Type B pancreatic cell (in vitro differentiated cells): ENCODE data around the gene DSCAM. TPM values are rescaled to one million over a fixed set of nuclear protein-coding genes. Genes with fewer than 3 reads are reported as not detected.

Source experiments
- DNase-seq: peaks from one replicate; pipeline ENCODE4 v3.0.0; 2021; ENCODE audit warnings: mixed read lengths; ENCODE audit not compliant: unreplicated experiment; ENCODE audit errors: extremely low spot score
- H3K27ac Mint-ChIP-seq: 2 replicates; pipeline ENCODE4 v1.8.0; 2021; ENCODE audit warnings: mild to moderate bottlenecking, mixed read lengths
- H3K27me3 Mint-ChIP-seq: 2 replicates; pipeline ENCODE4 v1.8.0; 2021; ENCODE audit warnings: mixed read lengths
- H3K36me3 Mint-ChIP-seq: 2 replicates; pipeline ENCODE4 v1.8.0; 2021; ENCODE audit warnings: mixed read lengths
- H3K4me1 Mint-ChIP-seq: one replicate; pipeline ENCODE4 v1.8.0; 2021; ENCODE audit warnings: mixed read lengths; ENCODE audit not compliant: unreplicated experiment
- H3K4me3 Mint-ChIP-seq: 2 replicates; pipeline ENCODE4 v1.8.0; 2021; ENCODE audit warnings: mild to moderate bottlenecking, mixed read lengths
- H3K9me3 Mint-ChIP-seq: 2 replicates; pipeline ENCODE4 v1.8.0; 2021; ENCODE audit warnings: mixed read lengths
- CTCF ChIP-seq: fragments of 200-600 bp; sonication (generic); conservative IDR thresholded peaks from 2 replicates; pipeline ENCODE4 v1.5.0; 2021; ENCODE audit warnings: antibody characterized with exemption, mild to moderate bottlenecking
- total RNA-seq: library from RNA; stranded (reverse); gene quantifications from 2 replicates; pipeline ENCODE4 v1.2.1, GENCODE V29; 2021; ENCODE audit warnings: low replicate concordance

Gene DSCAM
- total RNA-seq, 1 donor from 2014 or later = 1.4 TPM

GRCh38 chr21:40623528-40623927, 223.4 kb downstream of the DSCAM start:
- Mint-ChIP-seq H3K4me3 (no peak overlapping the region), H3K36me3 (no peaks in the 10 kb centered on the region), H3K27me3 (no peaks in the 10 kb centered on the region), H3K9me3 (no peaks in the 10 kb centered on the region), H3K4me1 (no peaks in the 10 kb centered on the region), H3K27ac (no peak overlapping the region)
- TF ChIP-seq CTCF = no peak
- DNase-seq = no peak

GRCh38 chr21:40622531-40622930, 224.4 kb downstream of the DSCAM start:
- Mint-ChIP-seq H3K4me1 (peaks cover 7% of the 10 kb centered on the region), H3K36me3 (no peaks in the 10 kb centered on the region), H3K9me3 (no peaks in the 10 kb centered on the region), H3K27me3 (no peaks in the 10 kb centered on the region), H3K27ac (no peak overlapping the region), H3K4me3 (peak overlapping the region; percentile 13)
- DNase-seq = no peak
- TF ChIP-seq CTCF = no peak

GRCh38 chr21:40620386-40621145, 226.4 kb downstream of the DSCAM start:
- DNase-seq = no peak
- H3K9me3 Mint-ChIP-seq = no peaks in the 10 kb centered on the region
- H3K27me3 Mint-ChIP-seq = no peaks in the 10 kb centered on the region
- H3K27ac Mint-ChIP-seq = no peak overlapping the region
- peaks cover 7% of the 10 kb centered on the region for H3K4me1 Mint-ChIP-seq
- H3K4me3 Mint-ChIP-seq = no peak overlapping the region
- no peaks in the 10 kb centered on the region for H3K36me3 Mint-ChIP-seq
- no peak for TF ChIP-seq CTCF

- Mint-ChIP-seq H3K4me3 (no peak overlapping the region), H3K9me3 (no peaks in the 10 kb centered on the region), H3K36me3 (no peaks in the 10 kb centered on the region), H3K4me1 (peaks cover 7% of the 10 kb centered on the region), H3K27me3 (no peaks in the 10 kb centered on the region), H3K27ac (no peak overlapping the region)
- TF ChIP-seq CTCF = no peak
- DNase-seq = no peak
These were observed 228.6 kb downstream of the DSCAM start for GRCh38 chr21:40618191-40618973.

GRCh38 chr21:40616377-40616704, 230.6 kb downstream of the DSCAM start:
- Mint-ChIP-seq H3K4me3 (no peak overlapping the region), H3K4me1 (peaks cover 7% of the 10 kb centered on the region), H3K27me3 (no peaks in the 10 kb centered on the region), H3K27ac (no peak overlapping the region), H3K36me3 (no peaks in the 10 kb centered on the region), H3K9me3 (no peaks in the 10 kb centered on the region)
- TF ChIP-seq CTCF = no peak
- no peak for DNase-seq
